ENCODE data around the gene SCN3A. TPM values are rescaled to one million over a fixed set of nuclear protein-coding genes. Genes with fewer than 3 reads are reported as not detected.

The SCN3A gene
- total RNA-seq, 1 experiment from 2014 or later, result not detected

DNA sequence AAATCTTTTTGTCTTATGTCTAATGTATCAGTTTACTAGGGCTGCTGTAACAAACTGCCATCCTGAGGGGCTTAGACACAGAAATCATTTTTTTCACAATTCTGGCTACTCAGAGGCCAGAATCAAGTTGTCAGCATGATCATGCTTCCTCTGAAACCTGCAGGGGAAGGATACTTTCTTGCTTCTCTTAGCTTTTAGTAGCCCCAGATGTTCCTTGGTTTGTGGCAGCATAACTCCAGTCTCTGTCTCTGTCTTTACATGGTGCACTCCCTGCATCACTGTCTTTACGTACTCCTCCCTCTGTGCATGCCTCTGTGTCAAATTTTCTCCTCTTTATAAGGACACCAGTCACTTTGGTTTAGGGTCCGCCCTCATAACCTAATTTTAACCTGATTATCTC lies 2.0 kb upstream of the SCN3A start:
- Mint-ChIP-seq H3K27me3 (ENCODE audit: insufficient read depth, unreplicated experiment) (no peaks in the 10 kb centered on the region), H3K4me3 (ENCODE audit: unreplicated experiment) (no peak overlapping the region), H3K36me3 (ENCODE audit: insufficient read depth, unreplicated experiment) (no peaks in the 10 kb centered on the region), H3K4me1 (ENCODE audit: low read depth, unreplicated experiment) (no peaks in the 10 kb centered on the region), H3K27ac (ENCODE audit: unreplicated experiment) (no peak overlapping the region), H3K9me3 (ENCODE audit: unreplicated experiment) (no peaks in the 10 kb centered on the region)
- no peak for TF ChIP-seq CTCF (IDR thresholded peaks at IDR 0.05; ENCODE audit: insufficient read depth in 1 of 2, low read depth in 1 of 2, low read length in 1 of 2, severe bottlenecking in 1 of 2, unreplicated experiment in 1 of 2)
- Histone ChIP-seq H3K36me3 (ENCODE audit: control insufficient read depth, insufficient read depth, low read length) (no peaks in the 10 kb centered on the region), H3K4me1 (no peaks in the 10 kb centered on the region), H3K9me3 (no peaks in the 10 kb centered on the region; the same call in 1 of the 2 replicates), H3K4me3 (ENCODE audit: low read depth, low read length) (no peak overlapping the region), H3K27me3 (replicated peaks; ENCODE audit: control insufficient read depth, insufficient read depth, low read length) (no peaks in the 10 kb centered on the region)
- no peak for DNase-seq
- intact Hi-C loops (cut with micrococcal nuclease; ENCODE audit: unreplicated experiment), result no loop called here
- no TSS peak for BruUV-seq (replicated peaks)
- POLR2A ChIA-PET, result no interaction called here
- CTCF ChIA-PET, result no interaction called here

- no peaks in the 10 kb centered on the region for H3K27me3 ChIP-seq (replicated peaks; ENCODE audit: control insufficient read depth, insufficient read depth, low read length)
- CTCF ChIA-PET, result no interaction called here
- no peak overlapping the region for H3K4me3 ChIP-seq (ENCODE audit: low read depth, low read length)
- Mint-ChIP-seq H3K27me3 (ENCODE audit: insufficient read depth, unreplicated experiment) (peaks cover 3% of the 10 kb centered on the region), H3K36me3 (ENCODE audit: insufficient read depth, unreplicated experiment) (no peaks in the 10 kb centered on the region), H3K4me1 (ENCODE audit: low read depth, unreplicated experiment) (no peaks in the 10 kb centered on the region), H3K9me3 (ENCODE audit: unreplicated experiment) (no peaks in the 10 kb centered on the region), H3K4me3 (ENCODE audit: unreplicated experiment) (no peak overlapping the region), H3K27ac (ENCODE audit: unreplicated experiment) (no peak overlapping the region)
- BruUV-seq (replicated peaks), result no TSS peak
- intact Hi-C loops (cut with micrococcal nuclease; ENCODE audit: unreplicated experiment), result loop anchor here (5.0 kb wide), 1 partner anchor 465 kb away; no protein-coding TSS in a partner anchor
- no peaks in the 10 kb centered on the region for H3K36me3 ChIP-seq (ENCODE audit: control insufficient read depth, insufficient read depth, low read length)
- no peak for DNase-seq
- H3K4me1 ChIP-seq, result no peaks in the 10 kb centered on the region
- POLR2A ChIA-PET, result no interaction called here
- no peaks in the 10 kb centered on the region; the same call in 1 of the 2 replicates for H3K9me3 ChIP-seq
- TF ChIP-seq CTCF (IDR thresholded peaks at IDR 0.05; ENCODE audit: insufficient read depth in 1 of 2, low read depth in 1 of 2, low read length in 1 of 2, severe bottlenecking in 1 of 2, unreplicated experiment in 1 of 2), result no peak
Observed at GRCh38 chr2:165202239-165202638, 1.6 kb downstream of the SCN3A start.

DNA sequence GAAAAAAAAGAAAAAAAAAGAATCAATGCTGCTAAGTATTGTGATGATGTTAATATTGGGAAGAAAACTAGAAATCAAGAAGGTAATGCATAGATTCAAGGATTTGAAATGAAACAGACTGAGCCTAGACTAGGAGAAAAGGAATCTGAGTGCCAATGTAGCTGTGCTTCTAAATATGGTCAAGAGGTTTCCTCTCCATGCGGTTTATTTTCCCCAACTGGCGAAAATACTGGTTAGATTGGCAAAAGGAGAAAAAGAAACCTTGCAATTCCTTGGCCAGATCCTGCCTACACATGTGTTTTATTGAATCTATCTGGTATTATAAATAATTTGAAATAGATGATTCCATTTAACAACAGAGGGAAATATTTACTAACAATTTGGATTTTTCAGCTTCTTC lies 5.7 kb downstream of the SCN3A start:
- Histone ChIP-seq H3K4me1 (no peaks in the 10 kb centered on the region), H3K36me3 (ENCODE audit: control insufficient read depth, insufficient read depth, low read length) (no peaks in the 10 kb centered on the region), H3K27me3 (replicated peaks; ENCODE audit: control insufficient read depth, insufficient read depth, low read length) (no peaks in the 10 kb centered on the region), H3K4me3 (ENCODE audit: low read depth, low read length) (no peak overlapping the region), H3K9me3 (no peaks in the 10 kb centered on the region; the same call in 1 of the 2 replicates)
- Mint-ChIP-seq H3K36me3 (ENCODE audit: insufficient read depth, unreplicated experiment) (no peaks in the 10 kb centered on the region), H3K9me3 (ENCODE audit: unreplicated experiment) (no peaks in the 10 kb centered on the region), H3K27ac (ENCODE audit: unreplicated experiment) (no peak overlapping the region), H3K27me3 (ENCODE audit: insufficient read depth, unreplicated experiment) (peaks cover 16% of the 10 kb centered on the region), H3K4me1 (ENCODE audit: low read depth, unreplicated experiment) (no peaks in the 10 kb centered on the region), H3K4me3 (ENCODE audit: unreplicated experiment) (no peak overlapping the region)
- BruUV-seq (replicated peaks), result no TSS peak
- no peak for DNase-seq
- POLR2A ChIA-PET, result no interaction called here
- CTCF ChIA-PET, result interaction anchor here (0.6 kb wide), 1 partner anchor 33 kb away, joined by 3 read pairs; no protein-coding TSS in a partner anchor
- TF ChIP-seq CTCF (IDR thresholded peaks at IDR 0.05; ENCODE audit: insufficient read depth in 1 of 2, low read depth in 1 of 2, low read length in 1 of 2, severe bottlenecking in 1 of 2, unreplicated experiment in 1 of 2), result no peak
- intact Hi-C loops (cut with micrococcal nuclease; ENCODE audit: unreplicated experiment), result no loop called here
